Measurements from ENCODE around the gene TIMP1.

DNA sequence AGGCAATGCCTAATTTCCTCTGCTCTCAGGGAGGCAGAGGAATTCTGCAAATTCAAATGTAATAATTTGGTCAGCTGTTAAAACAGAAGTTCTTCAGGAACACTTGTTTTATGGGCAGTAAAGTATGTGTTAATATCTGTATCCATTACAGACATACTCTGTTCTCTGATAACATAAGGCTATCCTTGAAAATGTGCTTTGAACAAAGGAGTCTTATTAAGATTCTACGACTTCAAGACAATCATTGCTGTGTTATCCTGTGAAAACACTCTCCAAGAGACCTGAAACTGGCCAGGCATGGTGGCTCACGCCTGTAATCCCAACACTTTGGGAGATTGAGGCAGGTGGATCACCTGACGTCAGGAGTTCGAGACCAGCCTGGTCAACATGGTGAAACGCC is 49.4 kb downstream of the TIMP1 start:
- TF ChIP-seq FOXP2 (optimal IDR thresholded peaks at IDR 0.05; ENCODE audit: control extremely low read depth, extremely low read length, insufficient read depth): no peak
- TF ChIP-seq EZH2 (IDR thresholded peaks at IDR 0.05): no peak
